GM23248 (cell line): ENCODE measurements around the gene TOP3A. TPM values are rescaled to one million over a fixed set of nuclear protein-coding genes. Genes with fewer than 3 reads are reported as not detected.
A peak's percentile ranks its signal among the peaks of the same experiment; 100 is the strongest.

Experiments
- DNase-seq: peaks from one replicate; pipeline ENCODE4 v3.0.0-alpha.2; 2015
- H2AFZ ChIP-seq: fragments of 200-600 bp; sonication (generic); 2 replicates; pipeline ENCODE4 v1.6.1; 2016; ENCODE audit warnings: antibody characterized with exemption
- H3F3A ChIP-seq: fragments of 200-600 bp; sonication (generic); 2 replicates; pipeline ENCODE4 v1.6.1; 2016; ENCODE audit warnings: mild to moderate bottlenecking, antibody characterized with exemption, mixed run types; ENCODE audit not compliant: insufficient read depth
- H3K27ac ChIP-seq: fragments of 200-600 bp; sonication (generic); 2 replicates; pipeline ENCODE4 v1.5.1; 2016; ENCODE audit warnings: mild to moderate bottlenecking
- H3K27me3 ChIP-seq: fragments of 200-600 bp; sonication (generic); replicated peaks from 2 replicates; pipeline ENCODE4 v1.6.1; 2016; ENCODE audit warnings: mild to moderate bottlenecking; ENCODE audit not compliant: insufficient read depth
- H3K36me3 ChIP-seq: fragments of 200-600 bp; sonication (generic); 2 replicates; pipeline ENCODE4 v1.6.1; 2016; ENCODE audit warnings: low read depth, mild to moderate bottlenecking
- H3K4me1 ChIP-seq: fragments of 200-600 bp; sonication (generic); 2 replicates; pipeline ENCODE4 v1.6.1; 2016; ENCODE audit warnings: mild to moderate bottlenecking; ENCODE audit not compliant: insufficient read depth
- H3K4me2 ChIP-seq: fragments of 200-600 bp; sonication (generic); one replicate; pipeline ENCODE4 v1.6.1; 2016; ENCODE audit warnings: mild to moderate bottlenecking; ENCODE audit not compliant: unreplicated experiment
- H3K4me3 ChIP-seq: fragments of 200-600 bp; sonication (generic); 2 replicates; pipeline ENCODE4 v1.5.1; 2016; ENCODE audit warnings: mild to moderate bottlenecking
- H3K79me2 ChIP-seq: fragments of 200-600 bp; sonication (generic); 2 replicates; pipeline ENCODE4 v1.6.1; 2016; ENCODE audit warnings: mild to moderate bottlenecking; ENCODE audit not compliant: insufficient read depth
- H3K9ac ChIP-seq: fragments of 200-600 bp; sonication (generic); 2 replicates; pipeline ENCODE4 v1.6.1; 2016; ENCODE audit warnings: mild to moderate bottlenecking
- H3K9me2 ChIP-seq: fragments of 200-600 bp; sonication (generic); 2 replicates; pipeline ENCODE4 v1.6.1; 2016; ENCODE audit warnings: mixed run types, mild to moderate bottlenecking, moderate library complexity; ENCODE audit not compliant: insufficient read depth
- H3K9me3 ChIP-seq: fragments of 200-600 bp; sonication (generic); one replicate; pipeline ENCODE4 v1.6.1; 2017; ENCODE audit warnings: low read depth
- H4K20me1 ChIP-seq: fragments of 200-600 bp; sonication (generic); 2 replicates; pipeline ENCODE4 v1.6.0; 2016; ENCODE audit not compliant: insufficient read depth
- EZH2 ChIP-seq: fragments of 200-600 bp; sonication (generic); IDR thresholded peaks from 2 replicates; pipeline ENCODE4 v1.6.1; 2018; ENCODE audit warnings: antibody characterized with exemption, mild to moderate bottlenecking; ENCODE audit not compliant: insufficient read depth, poor library complexity, severe bottlenecking
- EZH2phosphoT487 ChIP-seq: fragments of 200-600 bp; sonication (generic); IDR thresholded peaks from 2 replicates; pipeline ENCODE4 v1.6.1; 2018; ENCODE audit warnings: antibody characterized with exemption, moderate library complexity, mild to moderate bottlenecking, low read depth; ENCODE audit not compliant: insufficient read depth
- WGBS, 2 experiments: methylation state at CpG; one replicate each; pipeline ENCODE4 v1.1.6; 2015 to 2017; ENCODE audit warnings: low lambda C conversion rate in 2 of 2, low coverage in 1 of 2; ENCODE audit errors: missing lambda C conversion rate in 2 of 2; 5-methylcytosine and 5-hydroxymethylcytosine counted together
- in situ Hi-C: fragments of 300-500 bp; cut with MboI; formaldehyde crosslinking; loops from 2 replicates; pipeline ENCODE4 v1.15.0; 2020
- polyA plus RNA-seq: library from polyadenylated mRNA; unstranded; fragments of >200 nt; fragmentation: Nextera tagmentation; extraction: Ambion mirVana; gene quantifications from 2 replicates; pipeline ENCODE4 v1.2.1, GENCODE V29; 2016
- total RNA-seq: library from RNA; depleted of rRNA; stranded (reverse); fragments of >200 nt; shearing (Covaris generic); gene quantifications from 2 replicates; pipeline ENCODE4 v1.2.3, GENCODE V29; 2014

TOP3A gene
- total and polyA plus RNA-seq, 2 experiments from 2014 or later = 12.2 to 47.1 TPM

DNA sequence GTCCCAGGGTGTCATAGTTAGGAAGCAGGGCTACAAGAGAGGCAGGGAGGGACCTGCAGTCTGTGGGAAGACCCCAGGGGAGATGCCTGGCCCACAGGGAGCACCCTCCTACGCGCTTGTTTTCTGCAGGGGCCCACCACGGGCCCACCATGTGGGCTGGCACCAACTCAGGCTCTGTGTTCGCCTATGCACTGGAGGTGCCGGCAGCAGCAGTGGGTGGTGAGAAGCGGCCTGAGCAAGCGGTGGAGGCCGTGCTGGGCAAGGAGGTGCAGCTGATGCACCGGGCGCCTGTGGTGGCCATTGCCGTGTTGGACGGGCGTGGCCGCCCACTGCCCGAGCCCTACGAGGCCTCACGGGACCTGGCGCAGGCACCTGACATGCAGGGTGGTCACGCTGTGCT lies 74.3 kb downstream of the TOP3A start:
- Histone ChIP-seq H3K9ac (no peak overlapping the region), H4K20me1 (no peaks in the 10 kb centered on the region)
- 89 to 91% methylated on average over 16 to 19 of the region's 19 CpGs for WGBS, 2 experiments

DNA sequence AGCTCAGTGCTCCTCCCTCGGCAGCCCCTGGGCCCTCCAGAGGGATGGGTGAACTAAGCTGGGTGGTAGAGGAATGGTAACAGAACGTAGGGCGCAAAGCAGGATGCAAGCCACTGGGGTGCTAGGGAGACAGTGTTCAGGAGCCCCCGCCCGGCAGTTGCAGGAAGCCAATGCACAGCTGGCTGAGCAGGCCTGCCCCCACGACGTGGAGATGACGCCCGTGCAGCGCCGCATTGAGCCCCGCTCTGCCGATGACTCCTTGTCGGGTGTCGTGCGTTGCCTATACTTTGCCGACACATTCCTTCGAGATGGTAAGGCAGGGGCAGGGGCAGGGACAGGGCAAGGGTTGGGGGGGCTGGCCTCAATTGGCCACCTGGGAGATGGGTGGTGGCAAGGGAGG lies 76.5 kb downstream of the TOP3A start:
- 91 to 92% methylated on average over 13 to 18 of the region's 18 CpGs for WGBS, 2 experiments
- Histone ChIP-seq H3K4me1 (no peaks in the 10 kb centered on the region), H3K4me3 (no peak overlapping the region), H3K4me2 (no peak overlapping the region), H3K9me3 (no peaks in the 10 kb centered on the region), H3K9me2 (no peaks in the 10 kb centered on the region), H4K20me1 (no peaks in the 10 kb centered on the region), H3K27ac (no peak overlapping the region), H3K79me2 (no peaks in the 10 kb centered on the region), H3F3A (no peaks in the 10 kb centered on the region), H2AFZ (no peak overlapping the region), H3K9ac (no peak overlapping the region), H3K36me3 (no peaks in the 10 kb centered on the region), H3K27me3 (no peaks in the 10 kb centered on the region)
- no peak for DNase-seq
- in situ Hi-C loops = no loop called here
- no peak for TF ChIP-seq EZH2
- no peak for TF ChIP-seq EZH2phosphoT487

More for the DNA sequence above, 74.3 kb downstream of the TOP3A start:
- H3K27me3 ChIP-seq = no peaks in the 10 kb centered on the region
- H3K79me2 ChIP-seq = no peaks in the 10 kb centered on the region
- H3K4me1 ChIP-seq = no peaks in the 10 kb centered on the region
- no peaks in the 10 kb centered on the region for H3F3A ChIP-seq
- H3K4me2 ChIP-seq = no peak overlapping the region
- H2AFZ ChIP-seq = no peak overlapping the region
- in situ Hi-C loops = no loop called here
- peaks cover 6% of the 10 kb centered on the region; the same call in 1 of the 2 replicates for H3K36me3 ChIP-seq
- no peak for DNase-seq
- no peak overlapping the region for H3K4me3 ChIP-seq
- H3K9me2 ChIP-seq = no peaks in the 10 kb centered on the region
- no peak overlapping the region for H3K27ac ChIP-seq
- H3K9me3 ChIP-seq = no peaks in the 10 kb centered on the region
- TF ChIP-seq EZH2 (no peak), EZH2phosphoT487 (no peak)

DNA sequence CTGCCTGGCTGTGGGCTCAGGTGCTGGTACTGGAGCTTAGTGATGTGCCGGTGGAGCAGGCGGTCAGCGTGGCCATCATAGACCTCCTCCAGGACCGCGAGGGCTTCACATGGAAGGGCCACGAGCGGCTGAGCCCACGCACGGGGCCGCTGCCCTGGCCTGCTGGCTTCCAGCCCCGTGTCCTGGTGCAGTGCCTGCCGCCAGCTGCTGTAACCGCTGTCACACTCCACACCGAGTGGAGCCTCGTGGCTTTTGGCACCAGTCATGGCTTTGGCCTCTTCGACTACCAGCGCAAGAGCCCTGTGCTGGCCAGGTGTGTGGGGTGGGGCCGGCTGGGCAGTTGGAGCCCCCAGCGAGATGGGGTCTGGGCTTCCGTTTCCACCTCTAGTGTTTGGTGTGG lies 77.3 kb downstream of the TOP3A start:
- H3K79me2 ChIP-seq = no peaks in the 10 kb centered on the region
- no peak overlapping the region for H3K9ac ChIP-seq
- H3K27me3 ChIP-seq = no peaks in the 10 kb centered on the region
- no peak for DNase-seq
- in situ Hi-C loops = no loop called here
- H2AFZ ChIP-seq = no peak overlapping the region
- H3K9me3 ChIP-seq = no peaks in the 10 kb centered on the region
- no peaks in the 10 kb centered on the region for H3K4me1 ChIP-seq
- 80 to 85% methylated on average over 16 to 17 of the region's 20 CpGs for WGBS, 2 experiments
- no peak overlapping the region for H3K27ac ChIP-seq
- no peaks in the 10 kb centered on the region for H3K9me2 ChIP-seq
- no peak overlapping the region for H3K4me3 ChIP-seq
- no peak overlapping the region for H3K4me2 ChIP-seq
- TF ChIP-seq EZH2 (no peak), EZH2phosphoT487 (no peak)
- no peaks in the 10 kb centered on the region for H3K36me3 ChIP-seq
- H3F3A ChIP-seq = no peaks in the 10 kb centered on the region
- no peaks in the 10 kb centered on the region for H4K20me1 ChIP-seq

DNA sequence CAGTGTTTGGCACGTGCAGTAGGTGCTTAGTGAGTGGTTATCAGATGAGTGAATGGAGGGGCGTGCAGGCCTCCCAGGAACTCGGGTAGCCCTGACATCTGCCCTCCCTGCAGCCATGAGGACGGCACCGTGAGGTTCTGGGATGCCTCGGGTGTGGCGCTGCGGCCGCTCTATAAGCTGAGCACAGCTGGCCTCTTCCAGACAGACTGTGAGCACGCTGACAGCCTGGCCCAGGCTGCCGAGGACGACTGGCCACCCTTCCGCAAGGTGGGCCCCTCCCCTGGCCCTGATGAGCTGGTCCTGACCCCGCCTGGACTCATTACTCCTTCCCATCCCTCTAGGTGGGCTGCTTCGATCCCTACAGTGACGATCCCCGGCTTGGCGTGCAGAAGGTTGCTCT lies 78.3 kb downstream of the TOP3A start:
- in situ Hi-C loops = no loop called here
- WGBS, 2 experiments = 94% methylated on average over 18 of the region's 18 CpGs
- Histone ChIP-seq H3K4me3 (no peak overlapping the region), H3K27ac (no peak overlapping the region; the same call in 1 of the 2 replicates), H3K9ac (0 out of 2 replicates have a peak overlapping the region, but pooled peaks have one; percentile 59), H4K20me1 (no peaks in the 10 kb centered on the region), H3K36me3 (no peaks in the 10 kb centered on the region), H3K9me2 (no peaks in the 10 kb centered on the region), H2AFZ (no peak overlapping the region), H3F3A (no peaks in the 10 kb centered on the region), H3K79me2 (0 out of 2 replicates have a peak, but pooled peaks cover under 1% of the 10 kb centered on the region), H3K4me1 (no peaks in the 10 kb centered on the region), H3K9me3 (no peaks in the 10 kb centered on the region), H3K27me3 (no peaks in the 10 kb centered on the region), H3K4me2 (no peak overlapping the region)
- DNase-seq = no peak
- no peak for TF ChIP-seq EZH2
- no peak for TF ChIP-seq EZH2phosphoT487
